HepG2 (cell line): ENCODE measurements around the gene STEAP2. TPM values are rescaled to one million over a fixed set of nuclear protein-coding genes. Genes with fewer than 3 reads are reported as not detected.

Experiments used
- ATAC-seq: fragments of 200-7000 bp; cut with Tn5 transposase; 3 replicates; pipeline ENCODE4 v1.9.1; 2020; ENCODE audit warnings: mild to moderate bottlenecking, moderate library complexity
- BruUV-seq: library from RNA; stranded (reverse); fragments of 400-500 nt; replicated peaks from 2 replicates; lab custom pipeline; 2021; lab: Mats Ljungman, UMichigan
- CTCF ChIA-PET: fragments of 300-600 bp; formaldehyde crosslinking; extraction: SDS; loops from one replicate; lab custom pipeline; 2021; ENCODE audit warnings: low total read pairs, inconsistent platforms, low intra/inter-chr PET ratio; lab: Yijun Ruan, JAX
- POLR2A ChIA-PET: fragments of 350-600 bp; sonication (Branson Sonifier 250); formaldehyde crosslinking; loops from one replicate; lab custom pipeline; 2020; ENCODE audit warnings: antibody characterized with exemption, inconsistent platforms; lab: Yijun Ruan, JAX
- DNase-seq: peaks from one replicate; pipeline ENCODE4 v3.0.0-alpha.2; 2015; ENCODE audit warnings: low spot score
- FAIRE-seq: peaks from 3 replicates; lab custom pipeline; 2011; peaks lifted over from hg19 to GRCh38; lab: Jason Lieb, UNC
- H2AFZ ChIP-seq: one replicate; pipeline ENCODE4 v1.6.1; 2011; ENCODE audit warnings: low read length, inconsistent platforms
- H3K27ac ChIP-seq: fragments of 300-600 bp; 3 replicates; pipeline ENCODE4 v1.8.0; 2011; ENCODE audit warnings: mixed run types, mild to moderate bottlenecking, mixed read lengths, low read length, inconsistent platforms; ENCODE audit not compliant: insufficient read depth; ENCODE audit errors: extremely low read length
- H3K27me3 ChIP-seq, 2 experiments: fragments of 200-600 bp in 1 of 2; 2 replicates in 1 of 2; 3 replicates in 1 of 2; pipeline versions ENCODE4 v1.6.0 to v1.8.0; 2011; ENCODE audit warnings: low read length in 2 of 2, mild to moderate bottlenecking in 2 of 2, moderate library complexity in 2 of 2, inconsistent platforms in 1 of 2; ENCODE audit not compliant: insufficient read depth in 2 of 2, control insufficient read depth in 1 of 2
- H3K36me3 ChIP-seq, 2 experiments: fragments of 200-600 bp in 1 of 2; replicated peaks in 1 of 2; 2 replicates in 1 of 2; 3 replicates in 1 of 2; pipeline versions ENCODE4 v1.5.1 to v1.8.0; 2011; ENCODE audit warnings: low read length in 2 of 2, inconsistent platforms in 1 of 2; ENCODE audit not compliant: insufficient read depth in 2 of 2, control insufficient read depth in 1 of 2
- H3K4me1 ChIP-seq: 2 replicates; pipeline ENCODE4 v1.5.1; 2012; ENCODE audit warnings: low read length, inconsistent platforms; ENCODE audit not compliant: insufficient read depth
- H3K4me2 ChIP-seq: 2 replicates; pipeline ENCODE4 v1.6.0; 2011; ENCODE audit warnings: low read depth, low read length, inconsistent platforms
- H3K4me3 ChIP-seq, 3 experiments: fragments of 200-600 bp in 1 of 3; sonication (generic), shearing (Covaris generic) in 1 of 3; replicated peaks in 1 of 3; 2 replicates each; pipeline ENCODE4 v1.5.1; 2011 to 2016; ENCODE audit warnings: low read length in 3 of 3, inconsistent platforms in 2 of 3, low read depth in 2 of 3, mild to moderate bottlenecking in 2 of 3, control low read depth in 1 of 3, mixed read lengths in 1 of 3; ENCODE audit not compliant: insufficient read depth in 1 of 3
- H3K79me2 ChIP-seq: one replicate; pipeline ENCODE4 v1.6.1; 2011; ENCODE audit warnings: low read length, inconsistent platforms; ENCODE audit not compliant: insufficient read depth
- H3K9ac ChIP-seq: 2 replicates; pipeline ENCODE4 v1.6.0; 2011; ENCODE audit warnings: mild to moderate bottlenecking, low read depth, low read length, inconsistent platforms; ENCODE audit not compliant: insufficient read depth
- H3K9me3 ChIP-seq: 2 replicates; pipeline ENCODE4 v1.5.1; 2012; ENCODE audit warnings: mild to moderate bottlenecking, low read length
- H4K20me1 ChIP-seq: 2 replicates; pipeline ENCODE4 v1.6.0; 2011; ENCODE audit warnings: inconsistent platforms, mild to moderate bottlenecking, low read length, moderate library complexity; ENCODE audit not compliant: insufficient read depth
- ASH2L ChIP-seq: fragments of 300-600, 200-600 bp; sonication (generic); IDR thresholded peaks from 2 replicates; pipeline ENCODE4 v1.7.0; 2017; ENCODE audit warnings: low read depth, mild to moderate bottlenecking, moderate library complexity, mixed read lengths, low read length; ENCODE audit not compliant: insufficient read length
- HNF4A ChIP-seq: sonication (generic); formaldehyde crosslinking; IDR thresholded peaks from 2 replicates; pipeline ENCODE4 v1.4.0; 2020; ENCODE audit warnings: missing genetic modification reagents
- HNRNPL ChIP-seq: fragments of 200-400 bp; formaldehyde crosslinking; IDR thresholded peaks from 2 replicates; pipeline ENCODE4 v1.6.1; 2017; ENCODE audit warnings: mild to moderate bottlenecking, low read depth, low read length
- HOXA5 ChIP-seq: sonication (generic); formaldehyde crosslinking; IDR thresholded peaks from 2 replicates; pipeline ENCODE4 v1.4.0; 2020; ENCODE audit warnings: missing genetic modification reagents
- MIXL1 ChIP-seq: IDR thresholded peaks from 2 replicates; pipeline ENCODE4 v1.6.1; 2016
- POGZ ChIP-seq: sonication (generic); formaldehyde crosslinking; IDR thresholded peaks from 2 replicates; pipeline ENCODE4 v1.4.0; 2020; ENCODE audit warnings: mild to moderate bottlenecking, missing genetic modification reagents
- RCOR2 ChIP-seq: IDR thresholded peaks from 2 replicates; pipeline ENCODE4 v1.6.1; 2016; ENCODE audit warnings: missing biosample characterization, missing genetic modification reagents
- SNRNP70 ChIP-seq: fragments of 200-400 bp; formaldehyde crosslinking; IDR thresholded peaks from 2 replicates; pipeline ENCODE4 v1.6.1; 2017; ENCODE audit warnings: mild to moderate bottlenecking, low read depth, low read length, moderate library complexity
- SP5 ChIP-seq: IDR thresholded peaks from 2 replicates; pipeline ENCODE4 v1.6.1; 2016; ENCODE audit warnings: low read depth, borderline replicate concordance
- TCF7L2 ChIP-seq: IDR thresholded peaks from 2 replicates; pipeline ENCODE4 v1.6.1; 2011; ENCODE audit warnings: mild to moderate bottlenecking, low read depth, low read length, moderate library complexity
- ZFAT ChIP-seq: sonication (generic); formaldehyde crosslinking; conservative IDR thresholded peaks from 2 replicates; pipeline ENCODE4 v1.8.1; 2023; ENCODE audit warnings: missing genetic modification reagents, inconsistent platforms
- ZNF660 ChIP-seq: sonication (generic); formaldehyde crosslinking; IDR thresholded peaks from 2 replicates; pipeline ENCODE4 v1.5.1; 2020; ENCODE audit warnings: mild to moderate bottlenecking, low read depth, missing genetic modification reagents, borderline replicate concordance
- WGBS: methylation state at CpG from one replicate; pipeline ENCODE4 v1.1.6; 2017; ENCODE audit warnings: low lambda C conversion rate; 5-methylcytosine and 5-hydroxymethylcytosine counted together
- in situ Hi-C: cut with HindIII; loops from 2 replicates; pipeline ENCODE4 v1.10.0; 2017; ENCODE audit warnings: low pct_unique_long_range_greater_than_20kb; ENCODE audit not compliant: extremely low pct_ligation_motif_present
- intact Hi-C: fragments of 100-400 bp; cut with micrococcal nuclease; formaldehyde crosslinking; loops from one replicate; pipeline ENCODE4 v1.10.0; 2022; ENCODE audit not compliant: unreplicated experiment
- polyA plus RNA-seq, 8 experiments: library from polyadenylated mRNA; depleted of rRNA in 3 of 8; stranded (reverse) in 7 of 8; unstranded in 1 of 8; fragments of >200 nt; fragmentation: Illumina TruSeq in 4 of 8; extraction: Trizol in 4 of 8; gene quantifications; 2 replicates each; pipeline versions ENCODE4 v1.2.1 to v1.2.3, GENCODE V29; 2011 to 2016; ENCODE audit warnings: low read depth in 4 of 8, missing spikeins in 1 of 8, mixed read lengths in 1 of 8; ENCODE audit not compliant: insufficient read depth in 1 of 8
- total RNA-seq, 5 experiments: library from RNA; depleted of rRNA; stranded (reverse); fragments of >200 nt; fragmentation: Illumina TruSeq; extraction: Trizol; gene quantifications; 2 replicates each; pipeline ENCODE4 v1.2.3, GENCODE V29; 2016; ENCODE audit warnings: low read depth in 1 of 5
- TF ChIP-seq, protein P1 (sequence below): sonication (generic); formaldehyde crosslinking; conservative IDR thresholded peaks from 2 replicates; pipeline ENCODE4 v1.8.0; 2022; ENCODE audit warnings: low read depth, missing genetic modification reagents
- TF ChIP-seq, protein P2 (sequence below), 2 experiments: fragments of 450-650 bp in 1 of 2; sonication (generic) in 1 of 2; formaldehyde crosslinking; IDR thresholded peaks; 2 replicates each; pipeline versions ENCODE4 v1.5.0 to v1.8.0; 2020 to 2022; ENCODE audit warnings: mild to moderate bottlenecking in 1 of 2, missing genetic modification reagents in 1 of 2

Gene STEAP2
- total and polyA plus RNA-seq, 2 of the 13 experiments (the other 11 are each of a cell fraction or from before 2014, with no cell fraction given) = 4.3 to 4.4 TPM

- Histone ChIP-seq H3K9me3 (no peaks in the 10 kb centered on the region), H3K27ac (peak overlapping the region; percentile 70), H4K20me1 (no peaks in the 10 kb centered on the region), H3K79me2 (no peaks in the 10 kb centered on the region), H3K27me3 (no peaks in the 10 kb centered on the region), H3K4me1 (peaks cover 62% of the 10 kb centered on the region), H3K4me3 (peak overlapping the region; percentile 36 to 47 (median 44); a peak in 5 of 6 replicates), H3K36me3 (no peaks in the 10 kb centered on the region), H3K4me2 (peak overlapping the region; percentile 76), H2AFZ (no peak overlapping the region), H3K9ac (peak overlapping the region; percentile 27)
- ATAC-seq (peak; percentile 92), DNase-seq (peak; percentile 54), FAIRE-seq (no peak)
- ChIA-PET POLR2A (interaction anchor here (1.4 kb wide), 1 partner anchor 94 kb away, joined by 4 read pairs; no protein-coding TSS in a partner anchor), CTCF (no interaction called here)
- BruUV-seq = no TSS peak
- 7% methylated on average over 5 of the region's 5 CpGs for WGBS
- intact Hi-C loops = loop anchor here (2.0 to 10.0 kb wide), 4 partner anchors 57 to 160 kb away; partner anchors contain the start of genes CLDN12, GTPBP10 and STEAP2
- in situ Hi-C loops = loop anchor here (10.0 kb wide), 1 partner anchor 113 kb away; the partner anchor contains the start of gene STEAP1
- TF ChIP-seq TCF7L2 (no peak), POGZ (CRISPR knock-in tag) (peak; percentile 59), HNRNPL (no peak), HNF4A (CRISPR knock-in tag) (peak; percentile 80), HOXA5 (CRISPR knock-in tag) (no peak), MIXL1 (CRISPR knock-in tag) (0 out of 2 replicates have a peak, but pooled peaks have one; percentile 31), ZFAT (CRISPR knock-in tag) (no peak), RCOR2 (CRISPR knock-in tag) (no peak), ZNF660 (CRISPR knock-in tag) (no peak), SNRNP70 (no peak), SP5 (CRISPR knock-in tag) (no peak), ASH2L (peak; percentile 81)
- TF ChIP-seq, protein P1, sequence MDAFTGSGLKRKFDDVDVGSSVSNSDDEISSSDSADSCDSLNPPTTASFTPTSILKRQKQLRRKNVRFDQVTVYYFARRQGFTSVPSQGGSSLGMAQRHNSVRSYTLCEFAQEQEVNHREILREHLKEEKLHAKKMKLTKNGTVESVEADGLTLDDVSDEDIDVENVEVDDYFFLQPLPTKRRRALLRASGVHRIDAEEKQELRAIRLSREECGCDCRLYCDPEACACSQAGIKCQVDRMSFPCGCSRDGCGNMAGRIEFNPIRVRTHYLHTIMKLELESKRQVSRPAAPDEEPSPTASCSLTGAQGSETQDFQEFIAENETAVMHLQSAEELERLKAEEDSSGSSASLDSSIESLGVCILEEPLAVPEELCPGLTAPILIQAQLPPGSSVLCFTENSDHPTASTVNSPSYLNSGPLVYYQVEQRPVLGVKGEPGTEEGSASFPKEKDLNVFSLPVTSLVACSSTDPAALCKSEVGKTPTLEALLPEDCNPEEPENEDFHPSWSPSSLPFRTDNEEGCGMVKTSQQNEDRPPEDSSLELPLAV (CRISPR knock-in tag) = no peak
- TF ChIP-seq, protein P2, sequence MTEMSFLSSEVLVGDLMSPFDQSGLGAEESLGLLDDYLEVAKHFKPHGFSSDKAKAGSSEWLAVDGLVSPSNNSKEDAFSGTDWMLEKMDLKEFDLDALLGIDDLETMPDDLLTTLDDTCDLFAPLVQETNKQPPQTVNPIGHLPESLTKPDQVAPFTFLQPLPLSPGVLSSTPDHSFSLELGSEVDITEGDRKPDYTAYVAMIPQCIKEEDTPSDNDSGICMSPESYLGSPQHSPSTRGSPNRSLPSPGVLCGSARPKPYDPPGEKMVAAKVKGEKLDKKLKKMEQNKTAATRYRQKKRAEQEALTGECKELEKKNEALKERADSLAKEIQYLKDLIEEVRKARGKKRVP (CRISPR knock-in tag; IDR thresholded peaks at IDR 0.05) = no peak
Measured at GRCh38 chr7:90267263-90267858, 55.8 kb downstream of the STEAP2 start.
